ENCODE results near the gene RDH12. TPM values are rescaled to one million over a fixed set of nuclear protein-coding genes. Genes with fewer than 3 reads are reported as not detected.
"Not testable (repeated sequence)": the region's sequence is repeated elsewhere in the genome, so short reads cannot be mapped to it uniquely, and the experiment has no call there.

RDH12 gene
- total RNA-seq, 2 experiments from 2014 or later, result not detected

GRCh38 chr14:67709346-67709745 is 7.7 kb downstream of the RDH12 start:
- H3K4me1 Mint-ChIP-seq; H3K27ac Mint-ChIP-seq; POLR2A ChIA-PET; H3K36me3 Mint-ChIP-seq (ENCODE audit: low read depth); DNase-seq; H3K4me3 Mint-ChIP-seq: not testable (repeated sequence)
- Mint-ChIP-seq H3K9me3 (peaks cover 13% of the 10 kb centered on the region), H3K27me3 (peaks cover 17% of the 10 kb centered on the region)
- CTCF ChIA-PET, result interaction anchor here (1.7 kb wide), 1 partner anchor 42 kb away, joined by 3 read pairs; no protein-coding TSS in a partner anchor

DNA sequence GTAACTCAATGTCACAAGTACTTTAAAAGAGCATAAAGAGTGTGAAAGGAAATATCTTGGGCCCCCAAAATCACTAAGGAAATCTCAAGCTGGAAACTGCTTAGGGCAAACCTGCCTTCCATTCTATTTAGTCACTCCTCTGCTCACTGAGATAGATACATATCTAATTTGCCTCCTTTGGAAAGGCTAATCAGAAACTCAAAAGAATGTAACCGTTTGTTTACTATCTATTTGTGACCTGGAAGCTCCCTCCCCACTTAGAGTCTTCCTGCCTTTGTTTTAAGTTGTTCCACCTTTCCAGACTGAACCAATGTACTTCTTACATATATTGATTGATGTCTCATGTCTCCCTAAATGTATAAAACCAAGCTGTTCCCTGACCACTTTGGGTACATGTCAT is 8.1 kb downstream of the RDH12 start:
- H3K36me3 Mint-ChIP-seq (ENCODE audit: low read depth); DNase-seq; H3K4me1 Mint-ChIP-seq; H3K27ac Mint-ChIP-seq; H3K4me3 Mint-ChIP-seq; POLR2A ChIA-PET: not testable (repeated sequence)
- Mint-ChIP-seq H3K9me3 (peaks cover 13% of the 10 kb centered on the region), H3K27me3 (peaks cover 12% of the 10 kb centered on the region)
- CTCF ChIA-PET, result interaction anchor here (0.9 to 1.7 kb wide), 2 partner anchors 43 to 91 kb away, joined by 3 read pairs; no protein-coding TSS in a partner anchor

DNA sequence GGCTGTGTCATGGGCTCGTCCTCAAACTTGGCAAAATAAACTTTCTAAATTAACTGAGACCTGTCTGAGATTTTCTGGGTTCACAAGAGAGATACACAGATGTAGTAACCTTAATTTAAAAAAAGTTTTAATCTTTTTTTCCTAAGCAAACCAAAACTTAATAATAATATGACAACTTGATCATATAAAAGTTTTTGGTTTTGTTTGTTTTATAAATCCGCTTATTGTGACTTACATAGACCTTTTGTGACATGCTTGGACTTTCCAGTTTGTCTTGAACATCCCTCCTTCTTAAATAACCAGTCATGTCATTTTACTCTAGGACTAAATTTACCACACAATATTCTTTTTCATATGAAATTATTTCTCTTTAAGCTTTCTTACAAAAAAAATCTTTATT is 8.5 kb downstream of the RDH12 start:
- Mint-ChIP-seq H3K27ac (no peak overlapping the region), H3K9me3 (peaks cover 13% of the 10 kb centered on the region), H3K4me3 (no peak overlapping the region), H3K4me1 (no peaks in the 10 kb centered on the region), H3K27me3 (peaks cover 8% of the 10 kb centered on the region), H3K36me3 (ENCODE audit: low read depth) (peaks cover 6% of the 10 kb centered on the region)
- DNase-seq, result no peak
- ChIA-PET POLR2A (no interaction called here), CTCF (interaction anchor here (0.9 to 1.7 kb wide), 2 partner anchors 43 to 91 kb away, joined by 3 read pairs; no protein-coding TSS in a partner anchor)

- H3K36me3 Mint-ChIP-seq (ENCODE audit: low read depth), result no peaks in the 10 kb centered on the region
- H3K27ac Mint-ChIP-seq, result no peak overlapping the region
- no peaks in the 10 kb centered on the region for H3K9me3 Mint-ChIP-seq
- ChIA-PET POLR2A (no interaction called here), CTCF (no interaction called here)
- peaks cover 18% of the 10 kb centered on the region for H3K27me3 Mint-ChIP-seq
- no peak overlapping the region for H3K4me3 Mint-ChIP-seq
- no peak for DNase-seq
- H3K4me1 Mint-ChIP-seq, result peaks cover 14% of the 10 kb centered on the region
Observed at GRCh38 chr14:67717048-67717447, 15.4 kb downstream of the RDH12 start.

DNA sequence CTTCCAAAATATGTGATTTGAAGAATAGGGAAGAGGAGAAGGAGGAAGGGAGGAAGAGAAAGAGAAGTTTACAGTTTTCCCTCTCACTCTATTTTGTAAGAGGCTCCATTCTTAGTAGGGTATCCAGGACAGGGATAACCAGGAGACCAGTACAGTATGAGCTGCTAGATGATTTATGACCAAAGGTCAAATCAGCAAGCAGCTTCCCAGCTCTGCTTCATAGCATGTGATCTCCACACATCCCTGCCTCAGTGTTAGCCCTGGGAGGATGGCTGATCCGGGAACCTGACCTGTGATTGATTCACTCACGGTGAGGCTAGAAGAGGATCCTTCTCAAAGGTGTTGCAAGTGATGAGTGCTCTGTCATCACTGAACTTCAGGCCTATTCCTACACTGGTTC is 16.6 kb downstream of the RDH12 start:
- H3K36me3 Mint-ChIP-seq (ENCODE audit: low read depth), result no peaks in the 10 kb centered on the region
- H3K4me3 Mint-ChIP-seq, result no peak overlapping the region
- DNase-seq, result no peak
- H3K27me3 Mint-ChIP-seq, result peaks cover 28% of the 10 kb centered on the region
- peaks cover 23% of the 10 kb centered on the region for H3K4me1 Mint-ChIP-seq
- ChIA-PET CTCF (no interaction called here), POLR2A (no interaction called here)
- H3K27ac Mint-ChIP-seq, result no peak overlapping the region
- no peaks in the 10 kb centered on the region for H3K9me3 Mint-ChIP-seq

- H3K27ac Mint-ChIP-seq; H3K4me3 Mint-ChIP-seq; H3K9me3 Mint-ChIP-seq; POLR2A ChIA-PET; DNase-seq; H3K36me3 Mint-ChIP-seq (ENCODE audit: low read depth); CTCF ChIA-PET: not testable (repeated sequence)
- Mint-ChIP-seq H3K4me1 (peaks cover 23% of the 10 kb centered on the region), H3K27me3 (peaks cover 36% of the 10 kb centered on the region)
Observed at GRCh38 chr14:67719385-67719784, 17.7 kb downstream of the RDH12 start.

DNA sequence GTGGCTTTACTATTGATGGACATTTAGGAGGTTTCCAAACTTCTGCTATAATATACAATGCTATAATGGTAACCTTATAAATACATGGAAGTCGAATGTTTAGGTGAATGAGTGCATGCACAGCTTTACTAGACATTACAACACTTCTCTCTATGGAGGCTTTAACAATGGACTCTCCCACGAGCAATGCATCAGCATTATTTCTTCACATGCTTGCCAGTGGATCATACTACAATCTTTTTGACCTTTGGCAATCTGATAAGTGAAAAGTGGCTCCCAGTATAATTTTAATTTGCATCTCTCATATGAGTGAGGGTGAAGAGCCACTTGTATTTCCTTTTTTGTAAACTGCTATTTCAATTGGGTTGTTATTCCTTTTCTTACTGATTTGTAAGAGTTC is 18.2 kb downstream of the RDH12 start:
- ChIA-PET POLR2A (no interaction called here), CTCF (no interaction called here)
- Mint-ChIP-seq H3K27ac (no peak overlapping the region), H3K4me1 (peaks cover 23% of the 10 kb centered on the region), H3K36me3 (ENCODE audit: low read depth) (no peaks in the 10 kb centered on the region), H3K9me3 (peaks cover 4% of the 10 kb centered on the region), H3K4me3 (no peak overlapping the region), H3K27me3 (peaks cover 38% of the 10 kb centered on the region)
- no peak for DNase-seq

DNA sequence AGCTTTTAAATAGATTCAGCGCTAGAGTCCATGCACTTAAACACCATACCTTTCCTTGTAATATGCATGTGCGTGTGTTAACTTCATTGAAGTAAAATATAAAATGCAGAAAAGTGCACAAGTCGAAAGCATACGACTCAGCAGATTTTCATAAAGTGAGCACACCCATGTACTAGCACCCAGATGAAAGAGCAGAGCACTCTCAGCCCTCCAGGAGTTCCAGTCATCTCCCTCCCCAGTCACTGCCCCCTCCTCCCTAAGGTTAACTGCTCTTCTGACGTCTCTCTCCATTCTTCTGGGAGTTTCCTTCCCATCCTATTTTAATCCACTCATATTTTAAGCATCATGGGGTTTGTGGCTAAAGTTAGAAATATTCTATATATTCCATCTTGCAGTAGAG is 20.2 kb downstream of the RDH12 start:
- Mint-ChIP-seq H3K27ac (no peak overlapping the region), H3K36me3 (ENCODE audit: low read depth) (no peaks in the 10 kb centered on the region), H3K9me3 (peaks cover 4% of the 10 kb centered on the region), H3K4me3 (no peak overlapping the region), H3K4me1 (peaks cover 23% of the 10 kb centered on the region), H3K27me3 (peaks cover 38% of the 10 kb centered on the region)
- POLR2A ChIA-PET, result no interaction called here
- CTCF ChIA-PET, result interaction anchor here (0.9 kb wide), 1 partner anchor 63 kb away, joined by 3 read pairs; no protein-coding TSS in a partner anchor
- DNase-seq, result no peak

DNA sequence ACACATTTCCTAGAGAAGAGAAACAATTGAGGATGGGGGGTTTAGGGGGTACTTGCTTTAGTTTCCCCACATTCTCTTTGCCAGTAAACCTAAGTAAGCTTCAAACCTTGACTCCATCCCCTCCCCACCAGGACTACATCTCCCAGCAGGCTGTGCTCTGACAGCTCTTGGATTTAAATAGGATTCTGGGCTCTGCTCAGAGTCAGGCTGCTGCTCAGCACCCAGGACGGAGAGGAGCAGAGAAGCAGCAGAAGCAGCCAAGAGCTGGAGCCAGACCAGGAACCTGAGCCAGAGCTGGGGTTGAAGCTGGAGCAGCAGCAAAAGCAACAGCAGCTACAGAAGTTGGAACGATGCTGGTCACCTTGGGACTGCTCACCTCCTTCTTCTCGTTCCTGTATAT is 20.6 kb downstream of the RDH12 start:
- POLR2A ChIA-PET, result interaction anchor here (1.5 kb wide), 1 partner anchor 38 kb away, joined by 3 read pairs; no protein-coding TSS in a partner anchor
- Mint-ChIP-seq H3K4me1 (peaks cover 23% of the 10 kb centered on the region), H3K27me3 (peaks cover 38% of the 10 kb centered on the region), H3K9me3 (peaks cover 4% of the 10 kb centered on the region), H3K27ac (no peak overlapping the region), H3K36me3 (ENCODE audit: low read depth) (no peaks in the 10 kb centered on the region), H3K4me3 (no peak overlapping the region)
- CTCF ChIA-PET, result interaction anchor here (0.9 kb wide), 1 partner anchor 63 kb away, joined by 3 read pairs; no protein-coding TSS in a partner anchor
- DNase-seq, result no peak

GRCh38 chr14:67725171-67725570 is 23.5 kb downstream of the RDH12 start:
- POLR2A ChIA-PET, result no interaction called here

GRCh38 chr14:67727361-67727760 is 25.7 kb downstream of the RDH12 start:
- Mint-ChIP-seq H3K9me3 (peaks cover 4% of the 10 kb centered on the region), H3K4me1 (peaks cover 6% of the 10 kb centered on the region), H3K4me3 (no peak overlapping the region), H3K36me3 (ENCODE audit: low read depth) (no peaks in the 10 kb centered on the region), H3K27me3 (peaks cover 20% of the 10 kb centered on the region), H3K27ac (no peak overlapping the region)
- ChIA-PET POLR2A (no interaction called here), CTCF (interaction anchor here (1.1 kb wide), 1 partner anchor 60 kb away, joined by 3 read pairs; no protein-coding TSS in a partner anchor)
- no peak for DNase-seq

More at GRCh38 chr14:67725171-67725570, 23.5 kb downstream of the RDH12 start:
- CTCF ChIA-PET, result no interaction called here
- no peak overlapping the region for H3K27ac Mint-ChIP-seq
- peaks cover 21% of the 10 kb centered on the region for H3K4me1 Mint-ChIP-seq
- H3K36me3 Mint-ChIP-seq (ENCODE audit: low read depth), result no peaks in the 10 kb centered on the region
- peaks cover 4% of the 10 kb centered on the region for H3K9me3 Mint-ChIP-seq
- H3K4me3 Mint-ChIP-seq, result no peak overlapping the region
- H3K27me3 Mint-ChIP-seq, result peaks cover 35% of the 10 kb centered on the region
- no peak for DNase-seq

DNA sequence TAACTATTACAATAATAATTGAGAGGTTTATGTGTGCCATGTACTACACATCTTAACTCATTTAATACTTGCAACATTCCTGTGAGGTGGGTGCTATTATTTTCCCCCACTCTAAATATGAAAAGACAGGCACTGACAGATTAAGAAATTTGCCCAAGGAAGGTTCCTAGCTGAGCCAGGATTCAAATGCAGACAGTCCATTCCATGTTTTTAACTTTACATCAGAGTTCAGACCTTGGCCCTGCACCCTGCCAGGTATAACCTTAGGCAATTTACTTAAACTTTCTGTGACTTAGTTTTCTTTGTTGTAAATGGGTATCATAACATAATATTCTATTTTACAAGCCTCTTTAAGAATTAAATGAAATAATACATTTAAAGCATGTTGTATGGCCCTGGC is 26.6 kb downstream of the RDH12 start:
- peaks cover 4% of the 10 kb centered on the region for H3K9me3 Mint-ChIP-seq
- H3K36me3 Mint-ChIP-seq (ENCODE audit: low read depth), result no peaks in the 10 kb centered on the region
- ChIA-PET POLR2A (no interaction called here), CTCF (interaction anchor here (1.1 kb wide), 1 partner anchor 61 kb away, joined by 3 read pairs; no protein-coding TSS in a partner anchor)
- DNase-seq, result no peak
- no peak overlapping the region for H3K4me3 Mint-ChIP-seq
- peaks cover 12% of the 10 kb centered on the region for H3K27me3 Mint-ChIP-seq
- H3K27ac Mint-ChIP-seq, result no peak overlapping the region
- no peaks in the 10 kb centered on the region for H3K4me1 Mint-ChIP-seq

DNA sequence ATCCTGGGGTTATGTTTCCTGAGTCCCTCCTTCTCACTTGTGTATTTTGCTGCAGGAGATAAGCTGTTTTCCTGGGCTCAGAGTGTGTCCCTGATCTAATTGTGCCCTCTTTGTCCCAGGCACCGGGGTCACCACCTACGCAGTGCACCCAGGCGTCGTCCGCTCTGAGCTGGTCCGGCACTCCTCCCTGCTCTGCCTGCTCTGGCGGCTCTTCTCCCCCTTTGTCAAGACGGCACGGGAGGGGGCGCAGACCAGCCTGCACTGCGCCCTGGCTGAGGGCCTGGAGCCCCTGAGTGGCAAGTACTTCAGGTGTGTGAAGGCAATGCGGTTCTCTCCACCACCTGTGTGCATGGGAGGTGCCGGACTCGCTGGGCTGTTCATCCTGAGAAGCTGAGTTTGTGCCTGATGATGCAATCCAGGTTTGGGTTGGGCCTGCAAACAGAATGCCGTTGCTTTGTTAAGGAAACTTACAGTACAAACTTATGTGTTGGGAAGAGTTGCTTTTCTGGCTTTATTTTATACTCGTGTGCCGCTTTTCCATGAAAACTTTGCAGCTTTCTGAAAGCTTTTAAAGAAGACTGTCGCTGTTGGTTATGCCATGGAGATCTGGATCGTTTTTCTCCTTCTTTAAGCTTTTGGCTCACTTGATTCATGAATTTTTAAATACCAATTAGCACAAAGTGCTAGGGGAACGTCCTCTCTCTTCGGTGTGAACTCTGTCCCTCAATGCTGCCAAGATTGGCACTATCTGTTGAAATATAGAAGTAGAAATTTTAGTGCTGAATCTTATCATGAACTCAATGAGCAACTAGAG is 27.6 kb downstream of the RDH12 start:
- no peak for DNase-seq
- H3K36me3 Mint-ChIP-seq (ENCODE audit: low read depth), result no peaks in the 10 kb centered on the region
- H3K9me3 Mint-ChIP-seq, result peaks cover 3% of the 10 kb centered on the region
- ChIA-PET POLR2A (no interaction called here), CTCF (interaction anchor here (0.6 kb wide), 1 partner anchor 13 kb away, joined by 5 read pairs; no protein-coding TSS in a partner anchor)
- H3K4me1 Mint-ChIP-seq, result no peaks in the 10 kb centered on the region
- H3K27me3 Mint-ChIP-seq, result peaks cover 3% of the 10 kb centered on the region
- no peak overlapping the region for H3K4me3 Mint-ChIP-seq
- H3K27ac Mint-ChIP-seq, result no peak overlapping the region

GRCh38 chr14:67733616-67734015 is 31.9 kb downstream of the RDH12 start:
- no peak for DNase-seq
- ChIA-PET POLR2A (no interaction called here), CTCF (no interaction called here)
- H3K4me1 Mint-ChIP-seq, result no peaks in the 10 kb centered on the region
- H3K4me3 Mint-ChIP-seq, result no peak overlapping the region
- H3K27ac Mint-ChIP-seq, result no peak overlapping the region
- H3K9me3 Mint-ChIP-seq, result no peaks in the 10 kb centered on the region
- H3K36me3 Mint-ChIP-seq (ENCODE audit: low read depth), result no peaks in the 10 kb centered on the region
- H3K27me3 Mint-ChIP-seq, result no peaks in the 10 kb centered on the region

All from activated CD4-positive, alpha-beta memory T cell treated with anti-CD3 and anti-CD28 coated beads, Interleukin-2, amount 10 ng/mL, durations not matched to agents 7 days and 5 days (primary cell).